ENCODE measurements around the gene UBE2O. TPM values are rescaled to one million over a fixed set of nuclear protein-coding genes. Genes with fewer than 3 reads are reported as not detected.

UBE2O gene
- total RNA-seq, 6 donors from 2014 or later: 20.5 to 55.5 (median 27.7) TPM

GRCh38 chr17:76437467-76438402 is 15.2 kb downstream of the UBE2O start:
- TF ChIP-seq POLR2A (IDR thresholded peaks at IDR 0.05) (no peak), POLR2AphosphoS5 (IDR thresholded peaks at IDR 0.05) (no peak), CTCF (IDR thresholded peaks at IDR 0.05) (no peak), EP300 (IDR thresholded peaks at IDR 0.05) (no peak)
- Histone ChIP-seq H3K36me3 (peaks cover 0 to 2% (median 0%) of the 10 kb centered on the region in 4 donors), H3K9me3 (no peaks in the 10 kb centered on the region), H3K27ac (no peak overlapping the region), H3K27me3 (no peaks in the 10 kb centered on the region), H3K4me3 (no peak overlapping the region), H3K4me1 (peaks cover 0 to under 1% (median 0%) of the 10 kb centered on the region in 4 donors)
- DNase-seq (no peak), ATAC-seq (ENCODE audit: low FRiP score in 2 of 2) (no peak)
- 78 to 82% methylated on average over 13 of the region's 13 CpGs for WGBS, 2 donors

DNA sequence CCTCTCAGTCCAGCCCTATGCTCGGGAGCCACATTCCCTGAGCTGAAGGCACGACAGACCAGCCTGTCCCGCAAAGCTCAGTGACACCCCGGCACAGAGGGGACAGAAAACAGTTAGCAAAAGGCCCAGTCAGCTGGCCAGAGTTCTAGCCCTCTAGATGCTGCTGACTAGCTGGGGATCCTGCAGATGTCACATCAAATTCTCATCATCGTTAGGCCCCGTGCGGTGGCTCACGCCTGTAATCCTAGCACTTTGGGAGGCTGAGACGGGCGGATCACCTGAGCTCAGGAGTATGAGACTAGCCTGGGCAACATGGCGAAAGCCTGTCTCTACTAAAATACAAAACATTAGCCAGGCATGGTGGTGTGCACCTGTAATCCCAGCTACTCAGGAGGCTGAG is 17.2 kb downstream of the UBE2O start:
- no peak for ATAC-seq (ENCODE audit: low FRiP score in 2 of 2)
- 93 to 96% methylated on average over 5 to 11 of the region's 11 CpGs for WGBS, 2 donors
- H3K4me1 ChIP-seq: peaks cover 0 to 21% (median 10%) of the 10 kb centered on the region in 4 donors
- no peaks in the 10 kb centered on the region for H3K9me3 ChIP-seq
- H3K36me3 ChIP-seq: peaks cover 0 to 2% (median 0%) of the 10 kb centered on the region in 4 donors
- no peaks in the 10 kb centered on the region for H3K27me3 ChIP-seq
- TF ChIP-seq CTCF (IDR thresholded peaks at IDR 0.05): no peak
- no peak for TF ChIP-seq EP300 (IDR thresholded peaks at IDR 0.05)
- no peak for TF ChIP-seq POLR2A (IDR thresholded peaks at IDR 0.05)
- no peak for TF ChIP-seq POLR2AphosphoS5 (IDR thresholded peaks at IDR 0.05)
- DNase-seq: no peak
- no peak overlapping the region for H3K4me3 ChIP-seq
- no peak overlapping the region for H3K27ac ChIP-seq

GRCh38 chr17:76434870-76435269 is 18.1 kb downstream of the UBE2O start:
- ATAC-seq (ENCODE audit: low FRiP score in 2 of 2) (no peak), DNase-seq (no peak)
- Histone ChIP-seq H3K4me1 (peaks cover 0 to 23% (median 12%) of the 10 kb centered on the region in 4 donors), H3K27ac (no peak overlapping the region), H3K9me3 (no peaks in the 10 kb centered on the region), H3K27me3 (no peaks in the 10 kb centered on the region), H3K4me3 (no peak overlapping the region), H3K36me3 (peaks cover 0 to 2% (median 0%) of the 10 kb centered on the region in 4 donors)
- TF ChIP-seq CTCF (IDR thresholded peaks at IDR 0.05) (no peak), EP300 (IDR thresholded peaks at IDR 0.05) (no peak), POLR2A (IDR thresholded peaks at IDR 0.05) (no peak), POLR2AphosphoS5 (IDR thresholded peaks at IDR 0.05) (no peak)
- WGBS, 2 donors: 91 to 94% methylated on average over 7 of the region's 7 CpGs

DNA sequence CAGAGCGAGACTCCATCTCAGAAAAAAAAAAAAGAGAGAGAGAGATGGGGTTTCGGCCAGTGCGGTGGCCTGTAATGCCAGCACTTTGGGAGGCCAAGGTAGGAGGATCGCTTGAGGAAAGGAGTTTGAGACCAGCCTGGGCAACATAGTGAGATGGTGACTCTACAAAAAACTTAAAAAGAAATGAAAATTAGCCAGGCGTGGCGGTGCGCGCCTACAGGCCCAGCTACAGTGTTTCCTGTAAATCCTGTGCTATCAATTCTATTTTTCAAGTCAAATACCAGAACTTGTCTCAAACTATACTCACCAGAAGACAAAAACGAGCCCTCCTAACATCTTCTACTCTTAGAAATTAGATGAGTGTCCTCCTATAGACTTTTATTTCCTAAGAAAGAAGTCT is 19.3 kb downstream of the UBE2O start:
- Histone ChIP-seq H3K4me3 (no peak overlapping the region), H3K27me3 (no peaks in the 10 kb centered on the region), H3K9me3 (no peaks in the 10 kb centered on the region), H3K36me3 (peaks cover 0 to 2% (median 0%) of the 10 kb centered on the region in 4 donors), H3K4me1 (peaks cover 0 to 23% (median 13%) of the 10 kb centered on the region in 4 donors), H3K27ac (no peak overlapping the region)
- 93 to 95% methylated on average over 9 of the region's 9 CpGs for WGBS, 2 donors
- ATAC-seq (ENCODE audit: low FRiP score in 2 of 2): no peak
- TF ChIP-seq CTCF (IDR thresholded peaks at IDR 0.05) (no peak), POLR2AphosphoS5 (IDR thresholded peaks at IDR 0.05) (no peak), POLR2A (IDR thresholded peaks at IDR 0.05) (no peak), EP300 (IDR thresholded peaks at IDR 0.05) (no peak)
- no peak for DNase-seq

All from upper lobe of left lung (tissue), 6 donors.